RPMI8226 (cell line): ENCODE data around the gene HCAR2.
"Not testable (repeated sequence)": the region's sequence is repeated elsewhere in the genome, so short reads cannot be mapped to it uniquely, and the experiment has no call there.

Experiments used
- DNase-seq: peaks from one replicate; pipeline ENCODE4 v3.0.0-alpha.2; 2015

Gene HCAR2

GRCh38 chr12:122702890-122703611, at the start of gene HCAR2:
HCAR2 (minus strand) TSS chr12:122703357; CDS start chr12:122703283, 74 bp downstream.
- DNase-seq: not testable (repeated sequence)

GRCh38 chr12:122752464-122753318, 49.5 kb upstream of the HCAR2 start, which contains the start of gene DENR:
DENR (plus strand) TSS chr12:122752824; CDS start chr12:122753702, 878 bp downstream.
- DNase-seq: peak; percentile 99

- DNase-seq: not testable (repeated sequence)
Observed at GRCh38 chr12:122750781-122751515, 47.8 kb upstream of the HCAR2 start.

GRCh38 chr12:122749569-122750332, 46.6 kb upstream of the HCAR2 start:
- DNase-seq: no peak

- no peak for DNase-seq
Observed at GRCh38 chr12:122747224-122748135, 44.3 kb upstream of the HCAR2 start.

- no peak for DNase-seq
Observed at GRCh38 chr12:122743895-122744525, 40.9 kb upstream of the HCAR2 start.

GRCh38 chr12:122740351-122740750, 37.2 kb upstream of the HCAR2 start:
- no peak for DNase-seq

- DNase-seq: no peak
Observed at GRCh38 chr12:122738571-122738970, 35.4 kb upstream of the HCAR2 start.

GRCh38 chr12:122732611-122733010, 29.5 kb upstream of the HCAR2 start:
- DNase-seq: no peak

GRCh38 chr12:122732170-122732569, 29.0 kb upstream of the HCAR2 start:
- no peak for DNase-seq

- no peak for DNase-seq
Observed at GRCh38 chr12:122730215-122731014, 27.3 kb upstream of the HCAR2 start, which contains the start of gene HCAR1. HCAR1 (minus strand) TSS chr12:122730844; CDS start chr12:122730339, 505 bp downstream.

GRCh38 chr12:122729583-122730214, 26.5 kb upstream of the HCAR2 start:
- no peak for DNase-seq

GRCh38 chr12:122726080-122726558, 23.0 kb upstream of the HCAR2 start:
- peak; percentile 55 for DNase-seq

GRCh38 chr12:122725452-122726079, 22.4 kb upstream of the HCAR2 start:
- DNase-seq: no peak

- no peak for DNase-seq
Observed at GRCh38 chr12:122724641-122725243, 21.6 kb upstream of the HCAR2 start.

- no peak for DNase-seq
Observed at GRCh38 chr12:122722387-122722786, 19.2 kb upstream of the HCAR2 start.

- DNase-seq: no peak
Observed at GRCh38 chr12:122721057-122721545, 17.9 kb upstream of the HCAR2 start.

GRCh38 chr12:122716658-122717057, 13.5 kb upstream of the HCAR2 start, which contains the start of gene HCAR3:
HCAR3 (minus strand) TSS chr12:122716811; CDS start chr12:122716737, 74 bp downstream.
- DNase-seq: not testable (repeated sequence)
